PC-3 (cell line): Measurements from ENCODE around the gene UROC1.

Experiments used
- EZH2 ChIP-seq: fragments of 300-600 bp; sonication (generic); IDR thresholded peaks from one replicate; pipeline ENCODE4 v1.6.1; 2017; ENCODE audit warnings: antibody characterized with exemption, mild to moderate bottlenecking, low read length; ENCODE audit not compliant: unreplicated experiment
- EZH2phosphoT487 ChIP-seq: fragments of 300-600 bp; sonication (generic); IDR thresholded peaks from 2 replicates; pipeline ENCODE4 v1.6.1; 2018; ENCODE audit warnings: mild to moderate bottlenecking, antibody characterized with exemption, low read length, borderline replicate concordance
- TF ChIP-seq, protein P1 (sequence below): fragments of 300-600 bp; sonication (generic); conservative IDR thresholded peaks from 2 replicates; pipeline ENCODE4 v1.5.1; 2017; ENCODE audit warnings: antibody characterized with exemption, low read depth, mild to moderate bottlenecking, low read length

DNA sequence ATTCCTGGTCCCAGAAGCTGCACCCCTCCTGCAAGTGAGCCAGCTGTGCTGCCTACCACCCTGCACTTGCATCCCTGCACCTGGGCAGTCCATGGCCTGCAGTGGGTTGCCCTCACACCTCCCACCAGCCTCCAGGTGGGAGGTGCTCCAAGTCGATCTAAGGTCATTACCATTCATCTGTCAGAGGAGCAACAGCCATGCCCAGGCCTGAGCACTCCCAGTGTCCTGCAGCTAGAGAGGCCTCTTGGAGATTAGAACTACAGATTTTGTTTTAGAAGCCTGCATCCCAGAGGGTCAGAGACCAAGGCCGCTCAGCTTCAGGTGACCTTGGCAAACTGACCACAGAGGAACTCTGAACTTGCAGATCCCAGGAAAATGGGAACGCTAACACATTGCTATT is 32.9 kb downstream of the UROC1 start:
- TF ChIP-seq EZH2phosphoT487 (no peak), EZH2 (no peak)
- TF ChIP-seq, protein P1, sequence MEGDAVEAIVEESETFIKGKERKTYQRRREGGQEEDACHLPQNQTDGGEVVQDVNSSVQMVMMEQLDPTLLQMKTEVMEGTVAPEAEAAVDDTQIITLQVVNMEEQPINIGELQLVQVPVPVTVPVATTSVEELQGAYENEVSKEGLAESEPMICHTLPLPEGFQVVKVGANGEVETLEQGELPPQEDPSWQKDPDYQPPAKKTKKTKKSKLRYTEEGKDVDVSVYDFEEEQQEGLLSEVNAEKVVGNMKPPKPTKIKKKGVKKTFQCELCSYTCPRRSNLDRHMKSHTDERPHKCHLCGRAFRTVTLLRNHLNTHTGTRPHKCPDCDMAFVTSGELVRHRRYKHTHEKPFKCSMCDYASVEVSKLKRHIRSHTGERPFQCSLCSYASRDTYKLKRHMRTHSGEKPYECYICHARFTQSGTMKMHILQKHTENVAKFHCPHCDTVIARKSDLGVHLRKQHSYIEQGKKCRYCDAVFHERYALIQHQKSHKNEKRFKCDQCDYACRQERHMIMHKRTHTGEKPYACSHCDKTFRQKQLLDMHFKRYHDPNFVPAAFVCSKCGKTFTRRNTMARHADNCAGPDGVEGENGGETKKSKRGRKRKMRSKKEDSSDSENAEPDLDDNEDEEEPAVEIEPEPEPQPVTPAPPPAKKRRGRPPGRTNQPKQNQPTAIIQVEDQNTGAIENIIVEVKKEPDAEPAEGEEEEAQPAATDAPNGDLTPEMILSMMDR = no peak
